ENCODE results near the gene PAF1. TPM values are rescaled to one million over a fixed set of nuclear protein-coding genes. Genes with fewer than 3 reads are reported as not detected.

Gene PAF1
- total and polyA plus RNA-seq, 2 donors (not counting 3 experiments of a cell fraction or from before 2014, with no cell fraction given): 55.1 to 90.8 TPM

GRCh38 chr19:39369200-39369599, 21.7 kb downstream of the PAF1 start:
- no peak overlapping the region for H3K9ac ChIP-seq (replicated peaks; ENCODE audit: extremely low read depth, insufficient read depth, low read length)
- TF ChIP-seq MYC (IDR thresholded peaks at IDR 0.05; ENCODE audit: low read depth, low read length) (no peak), EZH2 (IDR thresholded peaks at IDR 0.05; ENCODE audit: borderline replicate concordance, low read depth, low read length, severe bottlenecking) (no peak), CTCF (IDR thresholded peaks at IDR 0.05; ENCODE audit: extremely low read depth in 1 of 2, insufficient read depth in 1 of 2, low read depth in 1 of 2, low read length in 2 of 2) (no peak), POLR2AphosphoS5 (IDR thresholded peaks at IDR 0.05; ENCODE audit: insufficient read depth, low read depth, low read length) (no peak), POLR2A (IDR thresholded peaks at IDR 0.05; ENCODE audit: low read depth, low read length) (no peak), JUN (IDR thresholded peaks at IDR 0.05; ENCODE audit: borderline replicate concordance, insufficient read depth, insufficient read length, low read depth) (no peak), MAX (IDR thresholded peaks at IDR 0.05; ENCODE audit: insufficient read depth, insufficient read length) (no peak), FOS (IDR thresholded peaks at IDR 0.05; ENCODE audit: borderline replicate concordance, insufficient read depth, low read length) (no peak), GATA2 (IDR thresholded peaks at IDR 0.05; ENCODE audit: insufficient read depth, insufficient read length, low read depth, low read length) (no peak)
- peaks cover 8 to 13% of the 10 kb centered on the region in 2 experiments for H3K36me3 ChIP-seq (ENCODE audit: control insufficient read depth in 2 of 2, extremely low read depth in 1 of 2, insufficient read depth in 2 of 2, low read length in 2 of 2)
- H3K4me3 ChIP-seq (replicated peaks in 1 of 3; ENCODE audit: insufficient read depth in 1 of 3, low read depth in 1 of 3, low read length in 3 of 3): no peak overlapping the region
- DNase-seq (ENCODE audit: low read depth, low spot score) (no peak), FAIRE-seq (no peak)
- H2AFZ ChIP-seq (ENCODE audit: low read depth, low read length): no peak overlapping the region
- H3K27ac ChIP-seq (ENCODE audit: insufficient read depth, low read depth, low read length): no peak overlapping the region
- H3K79me2 ChIP-seq (ENCODE audit: control insufficient read depth, insufficient read depth, low read length): peaks cover 2% of the 10 kb centered on the region
- intact Hi-C loops (cut with micrococcal nuclease): no loop called here
- BruUV-seq (replicated peaks): no TSS peak
- POLR2A ChIA-PET: no interaction called here
- no peak overlapping the region for H3K4me2 ChIP-seq (ENCODE audit: insufficient read depth, low read length)
- H3K4me1 ChIP-seq (ENCODE audit: control insufficient read depth, extremely low read depth, insufficient read depth, low read length): peaks cover 18% of the 10 kb centered on the region
- dilution Hi-C loops (cut with MboI; ENCODE audit: extremely low pct_ligation_motif_present, low sequenced_read_pairs): no loop called here
- H3K27me3 ChIP-seq (ENCODE audit: control insufficient read depth in 2 of 2, insufficient read depth in 2 of 2, low read length in 2 of 2): no peaks in the 10 kb centered on the region
- no peaks in the 10 kb centered on the region for H3K9me1 ChIP-seq (replicated peaks; ENCODE audit: control insufficient read depth, extremely low read depth, insufficient read depth, low read length)
- H3K9me3 ChIP-seq (replicated peaks; ENCODE audit: control insufficient read depth, insufficient read depth, low read length): no peaks in the 10 kb centered on the region
- no peaks in the 10 kb centered on the region for H4K20me1 ChIP-seq (replicated peaks; ENCODE audit: control insufficient read depth, extremely low read depth, insufficient read depth, low read length)
- CTCF ChIA-PET: no interaction called here

All from endothelial cell of umbilical vein (primary cell).